ENCODE measurements around the gene SRI.

DNA sequence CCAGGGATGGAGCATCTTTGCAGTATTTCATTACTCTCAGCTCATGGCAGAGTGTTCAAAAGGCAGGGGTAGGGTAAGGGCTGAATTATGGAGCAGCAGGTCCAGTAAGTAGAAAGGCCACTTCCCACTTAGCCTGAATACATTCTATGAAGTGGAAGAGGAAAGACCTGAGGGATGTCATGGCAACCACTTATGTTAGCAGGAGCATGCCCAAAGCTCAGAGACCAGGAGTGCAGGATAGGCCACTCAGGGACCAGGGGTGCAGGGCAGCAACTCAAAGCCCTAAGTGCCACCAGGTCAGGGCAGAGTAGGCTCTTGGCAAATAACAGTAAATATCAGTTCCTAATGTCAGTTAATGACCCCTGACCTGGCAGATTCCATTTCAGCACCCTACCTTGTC lies 3.6 kb downstream of the SRI start:
- TF ChIP-seq EZH2 (IDR thresholded peaks at IDR 0.05; ENCODE audit: borderline replicate concordance, low read depth, low read length, severe bottlenecking), result no peak
- TF ChIP-seq POLR2AphosphoS5 (IDR thresholded peaks at IDR 0.05; ENCODE audit: insufficient read depth, low read depth, low read length), result no peak

Measured in endothelial cell of umbilical vein (primary cell).